Common myeloid progenitor, CD34-positive (primary cell): ENCODE measurements around the gene DPEP3.
"Not testable (repeated sequence)": the region's sequence is repeated elsewhere in the genome, so short reads cannot be mapped to it uniquely, and the experiment has no call there.

Source experiments
- CTCF ChIA-PET: fragments of 350-600 bp; sonication (Branson Sonifier 250); formaldehyde crosslinking; loops from one replicate; lab custom pipeline; 2021; ENCODE audit warnings: antibody characterized with exemption; lab: Charles Lee
- POLR2A ChIA-PET: fragments of 350-600 bp; sonication (Branson Sonifier 250); formaldehyde crosslinking; loops from one replicate; lab custom pipeline; 2021; ENCODE audit warnings: antibody characterized with exemption; lab: Charles Lee
- DNase-seq, 3 donors: peaks; one replicate each; pipeline versions ENCODE4 v3.0.0 to v3.0.0-alpha.2; 2013
- H3K27ac ChIP-seq, 2 experiments: 1 replicate in 1 of 2; 2 replicates in 1 of 2; pipeline ENCODE4 v1.7.0; 2013; ENCODE audit warnings: inconsistent platforms in 2 of 2, low read length in 2 of 2, mild to moderate bottlenecking in 2 of 2, low read depth in 1 of 2, moderate library complexity in 1 of 2; ENCODE audit not compliant: severe bottlenecking in 2 of 2, insufficient read depth in 1 of 2, poor library complexity in 1 of 2
- H3K27me3 ChIP-seq, 5 experiments: replicated peaks in 2 of 5; 1 replicate in 3 of 5; 2 replicates in 2 of 5; pipeline versions ENCODE4 v1.6.1 to v1.7.0; 2013; ENCODE audit warnings: low read length in 4 of 5, mild to moderate bottlenecking in 2 of 5, moderate library complexity in 2 of 5, inconsistent platforms in 1 of 5; ENCODE audit not compliant: insufficient read depth in 5 of 5, control insufficient read depth in 4 of 5
- H3K36me3 ChIP-seq, 4 experiments: 1 replicate in 2 of 4; 2 replicates in 2 of 4; pipeline versions ENCODE4 v1.6.1 to v1.7.0; 2013; ENCODE audit warnings: low read length in 3 of 4, control low read depth in 1 of 4, mild to moderate bottlenecking in 1 of 4; ENCODE audit not compliant: control insufficient read depth in 4 of 4, insufficient read depth in 4 of 4
- H3K4me1 ChIP-seq, 4 experiments: 1 replicate in 3 of 4; 2 replicates in 1 of 4; pipeline versions ENCODE4 v1.6.1 to v1.7.1; 2013; ENCODE audit warnings: low read length in 3 of 4, mild to moderate bottlenecking in 3 of 4, control low read depth in 1 of 4, inconsistent platforms in 1 of 4, moderate library complexity in 1 of 4; ENCODE audit not compliant: control insufficient read depth in 4 of 4, insufficient read depth in 4 of 4; ENCODE audit errors: control extremely low read depth in 1 of 4
- H3K4me3 ChIP-seq, 7 experiments: 1 replicate in 4 of 7; 2 replicates in 3 of 7; pipeline versions ENCODE4 v1.5.1 to v1.7.0; 2013; ENCODE audit warnings: mild to moderate bottlenecking in 7 of 7, low read length in 6 of 7, moderate library complexity in 6 of 7, inconsistent platforms in 2 of 7, low read depth in 2 of 7, control low read depth in 1 of 7; ENCODE audit not compliant: insufficient read depth in 4 of 7, control insufficient read depth in 1 of 7; ENCODE audit errors: extremely low read depth in 1 of 7
- H3K9me3 ChIP-seq, 5 experiments: 1 replicate in 4 of 5; 2 replicates in 1 of 5; pipeline versions ENCODE4 v1.6.1 to v1.7.1; 2013; ENCODE audit warnings: low read length in 4 of 5, mild to moderate bottlenecking in 2 of 5, inconsistent platforms in 1 of 5, low read depth in 1 of 5, moderate library complexity in 1 of 5; ENCODE audit not compliant: control insufficient read depth in 4 of 5, insufficient read depth in 2 of 5; ENCODE audit errors: control extremely low read depth in 1 of 5
- WGBS: methylation state at CpG from one replicate; pipeline ENCODE4 v1.1.5; 2013; ENCODE audit not compliant: insufficient coverage; 5-methylcytosine and 5-hydroxymethylcytosine counted together

The DPEP3 gene

DNA sequence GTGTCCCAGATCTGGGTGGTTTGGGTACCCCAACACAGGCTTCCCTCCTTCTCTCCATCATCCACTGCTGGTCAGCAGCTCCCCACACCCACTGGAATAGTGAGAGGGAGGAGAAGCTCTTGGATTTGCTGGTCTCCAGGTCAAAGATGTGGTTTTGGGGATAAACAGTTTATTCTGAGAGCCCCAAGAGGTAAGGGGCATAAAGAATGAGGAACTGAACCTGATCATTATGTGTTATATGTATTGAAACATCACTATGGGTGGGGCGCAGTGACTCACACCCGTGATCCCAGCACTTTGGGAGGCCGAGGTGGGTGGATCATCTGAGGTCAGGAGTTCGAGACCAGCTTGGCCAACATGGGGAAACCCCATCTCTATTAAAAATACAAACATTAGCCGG lies 15.1 kb upstream of the DPEP3 start:
- POLR2A ChIA-PET, result interaction anchor here (1.1 kb wide), 1 partner anchor 28 kb away, joined by 3 read pairs; the partner anchor contains the start of genes DDX28 and DUS2

DNA sequence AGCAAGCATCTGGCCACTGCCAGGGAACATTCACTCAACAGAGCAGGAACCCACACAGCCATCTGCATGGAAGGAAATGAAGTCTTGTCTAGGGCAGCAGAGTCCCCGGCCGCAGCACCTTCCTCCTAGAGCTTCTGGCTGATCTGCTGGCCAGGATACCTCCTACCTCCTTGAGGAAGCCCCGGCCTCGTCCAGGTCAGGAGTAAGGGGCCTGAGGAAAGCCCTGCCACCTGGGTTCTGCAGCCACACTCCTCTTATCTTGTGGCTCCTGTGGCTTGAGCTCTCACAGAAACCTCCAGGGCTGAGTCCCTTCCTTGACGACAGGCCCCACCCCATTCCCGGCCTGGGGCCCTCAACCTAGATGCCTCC lies 13.7 kb upstream of the DPEP3 start:
- POLR2A ChIA-PET, result interaction anchor here (0.6 to 1.7 kb wide), 6 partner anchors 9 to 58 kb away, joined by 3 to 14 read pairs (median 5); partner anchors contain the start of genes DDX28, DUS2 and PSMB10
- DNase-seq, result peak in 2 of 3 donors; percentile 75 to 85
- not testable (repeated sequence) for H3K9me3 ChIP-seq, H3K27me3 ChIP-seq, H3K36me3 ChIP-seq
- 0% methylated on average over 3 of the region's 6 CpGs for WGBS
- peaks cover 0 to 39% (median 38%) of the 10 kb centered on the region in 4 experiments for H3K4me1 ChIP-seq
- peak overlapping the region in 5 of 7 experiments; percentile 38 to 67 (median 57) for H3K4me3 ChIP-seq
- H3K27ac ChIP-seq, result peak overlapping the region in 1 of 2 experiments; percentile 81
- CTCF ChIA-PET, result interaction anchor here (0.8 to 3.1 kb wide), 15 partner anchors 9 to 236 kb away, joined by 3 to 19 read pairs (median 4); partner anchors contain the start of genes DDX28, DPEP2NB and DUS2

More for the DNA sequence above, 15.1 kb upstream of the DPEP3 start:
- Histone ChIP-seq H3K27me3 (no peaks in the 10 kb centered on the region), H3K4me1 (peaks cover 9 to 53% (median 52%) of the 10 kb centered on the region in 4 experiments), H3K9me3 (peaks cover 0 to 3% (median 0%) of the 10 kb centered on the region in 5 experiments), H3K4me3 (no peak overlapping the region), H3K36me3 (peaks cover 0 to 10% (median 2%) of the 10 kb centered on the region in 4 experiments), H3K27ac (peak overlapping the region in 1 of 2 experiments; percentile 43)
- no CpG with 5 or more reads among the region's 5 CpGs for WGBS
- peak in 2 of 3 donors; percentile 36 to 49 for DNase-seq
- CTCF ChIA-PET, result interaction anchor here (0.7 to 3.1 kb wide), 2 partner anchors 10 to 27 kb away, joined by 3 to 19 read pairs; partner anchors contain the start of genes DDX28 and DUS2

DNA sequence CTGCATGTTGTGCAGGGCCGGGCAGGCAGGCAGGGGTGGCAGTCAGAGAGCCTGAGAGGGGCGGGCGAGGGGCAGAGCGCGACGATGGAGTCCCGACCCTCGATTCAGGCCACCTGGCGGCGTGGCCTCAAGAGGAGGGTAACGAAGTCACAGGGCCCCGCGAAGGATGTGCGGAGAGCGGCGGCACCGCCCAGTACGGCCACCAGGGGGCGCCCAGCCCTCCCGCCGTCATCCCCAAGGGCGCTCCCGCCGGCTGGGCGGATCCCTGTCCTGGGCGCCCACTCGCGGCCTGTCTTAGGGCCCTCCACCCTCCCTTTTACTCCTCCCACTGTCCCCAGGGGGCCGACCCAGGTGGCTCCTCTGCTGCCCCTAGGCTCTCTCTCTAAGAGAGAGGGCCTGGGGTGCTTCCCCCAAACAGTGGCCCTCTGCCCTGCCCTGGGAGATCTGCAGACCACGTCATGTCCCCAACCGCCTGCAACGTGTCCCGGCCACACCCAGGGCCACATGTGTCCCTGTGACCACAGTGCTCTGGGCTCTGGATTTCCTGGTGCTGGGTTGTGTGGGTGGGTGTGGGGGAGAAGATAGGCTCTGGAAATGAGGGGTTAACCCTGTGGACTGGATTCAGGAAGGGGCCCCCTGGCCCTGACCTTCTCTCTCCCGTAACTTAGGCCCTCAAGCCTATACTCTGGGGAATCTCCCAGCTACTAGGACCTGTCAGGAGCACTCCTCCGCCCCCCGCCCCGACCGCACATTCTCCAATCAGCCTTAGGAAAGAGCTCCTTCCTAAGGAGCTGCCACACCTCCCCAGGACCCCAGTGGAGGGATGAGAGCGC lies 13.1 kb upstream of the DPEP3 start:
- ChIA-PET POLR2A (interaction anchor here (0.8 to 1.7 kb wide), 5 partner anchors 9 to 57 kb away, joined by 3 to 14 read pairs (median 6); partner anchors contain the start of genes DDX28, DUS2 and PSMB10), CTCF (interaction anchor here (0.8 to 3.1 kb wide), 15 partner anchors 9 to 237 kb away, joined by 3 to 19 read pairs (median 4); partner anchors contain the start of genes DDX28, DPEP2NB and DUS2)
- peak overlapping the region in 1 of 2 experiments; percentile 81 for H3K27ac ChIP-seq
- 2% methylated on average over 27 of the region's 39 CpGs for WGBS
- peaks cover 0 to 34% (median 32%) of the 10 kb centered on the region in 4 experiments for H3K4me1 ChIP-seq
- H3K27me3 ChIP-seq, result no peaks in the 10 kb centered on the region
- H3K9me3 ChIP-seq, result peaks cover 0 to 3% (median 0%) of the 10 kb centered on the region in 5 experiments
- peak; percentile 85 to 91 (median 88) for DNase-seq
- H3K36me3 ChIP-seq, result peaks cover 0 to 10% (median 2%) of the 10 kb centered on the region in 4 experiments
- peak overlapping the region in 5 of 7 experiments; percentile 38 to 67 (median 57) for H3K4me3 ChIP-seq

DNA sequence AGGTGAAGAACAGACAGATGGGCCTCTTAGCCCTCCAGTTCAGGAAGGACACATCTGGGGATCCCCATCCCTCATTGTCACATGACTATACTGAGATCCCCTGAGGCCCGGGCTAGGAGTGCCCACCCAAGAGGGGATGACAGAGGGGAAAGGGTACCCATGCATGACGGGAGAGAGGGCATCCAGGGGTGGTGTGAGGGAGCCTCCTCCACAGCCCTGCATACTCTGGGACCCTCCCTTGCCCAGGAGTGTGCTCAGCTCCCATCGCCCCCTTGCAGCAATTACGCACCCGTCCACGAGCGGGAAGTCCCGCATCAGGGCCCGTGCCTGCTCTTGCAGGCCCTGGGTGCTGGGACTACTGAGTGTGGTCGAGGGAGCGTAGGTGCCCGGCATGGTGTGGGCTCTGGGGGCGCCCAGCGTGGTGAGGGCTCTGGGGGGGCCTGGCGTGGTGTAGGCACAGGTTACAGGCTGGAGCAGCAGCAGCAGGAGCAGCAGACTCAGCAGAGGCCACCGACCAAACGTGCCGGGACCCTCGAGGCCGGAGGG lies 12.4 kb upstream of the DPEP3 start:
- Histone ChIP-seq H3K4me3 (peak overlapping the region in 3 of 7 experiments; percentile 0 to 57 (median 45)), H3K9me3 (peaks cover 0 to 1% (median 0%) of the 10 kb centered on the region in 5 experiments), H3K27ac (peak overlapping the region in 1 of 2 experiments; percentile 81), H3K36me3 (peaks cover 0 to 10% (median 2%) of the 10 kb centered on the region in 4 experiments), H3K4me1 (peaks cover 0 to 28% (median 26%) of the 10 kb centered on the region in 4 experiments), H3K27me3 (no peaks in the 10 kb centered on the region)
- ChIA-PET POLR2A (interaction anchor here (1.7 kb wide), 1 partner anchor 8 kb away, joined by 8 read pairs; no protein-coding TSS in a partner anchor), CTCF (interaction anchor here (0.9 to 3.1 kb wide), 9 partner anchors 10 to 48 kb away, joined by 3 to 19 read pairs (median 3); partner anchors contain the start of genes DDX28 and DUS2)
- WGBS, result 80% methylated on average over 18 of the region's 20 CpGs
- no peak for DNase-seq

DNA sequence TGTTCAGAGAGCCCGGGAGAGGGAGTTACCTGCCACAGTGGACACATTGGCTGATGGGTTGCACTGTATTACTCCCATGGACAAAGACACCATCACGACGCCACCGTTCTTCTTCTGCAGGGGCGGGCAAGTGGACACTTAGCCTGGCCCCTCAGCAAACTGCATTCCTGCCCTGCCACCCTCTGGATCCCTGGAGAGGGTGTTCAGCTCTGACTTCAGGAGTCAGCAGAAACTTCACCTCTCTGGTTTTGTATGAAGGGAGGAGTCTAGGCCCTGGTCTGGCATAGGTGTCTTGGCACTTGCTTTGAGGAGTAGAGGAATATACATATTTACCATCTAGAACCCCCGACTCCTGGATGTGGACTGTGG lies 9.7 kb upstream of the DPEP3 start:
- Histone ChIP-seq H3K27ac (no peak overlapping the region), H3K4me3 (no peak overlapping the region), H3K27me3 (no peaks in the 10 kb centered on the region), H3K9me3 (no peaks in the 10 kb centered on the region), H3K4me1 (peaks cover 6 to 37% (median 32%) of the 10 kb centered on the region in 4 experiments), H3K36me3 (peaks cover 0 to 10% (median 2%) of the 10 kb centered on the region in 4 experiments)
- POLR2A ChIA-PET, result no interaction called here
- CTCF ChIA-PET, result interaction anchor here (0.6 to 3.6 kb wide), 6 partner anchors 9 to 50 kb away, joined by 3 to 10 read pairs (median 3); partner anchors contain the start of gene DPEP3
- 96% methylated on average over 4 of the region's 6 CpGs for WGBS
- DNase-seq, result no peak

DNA sequence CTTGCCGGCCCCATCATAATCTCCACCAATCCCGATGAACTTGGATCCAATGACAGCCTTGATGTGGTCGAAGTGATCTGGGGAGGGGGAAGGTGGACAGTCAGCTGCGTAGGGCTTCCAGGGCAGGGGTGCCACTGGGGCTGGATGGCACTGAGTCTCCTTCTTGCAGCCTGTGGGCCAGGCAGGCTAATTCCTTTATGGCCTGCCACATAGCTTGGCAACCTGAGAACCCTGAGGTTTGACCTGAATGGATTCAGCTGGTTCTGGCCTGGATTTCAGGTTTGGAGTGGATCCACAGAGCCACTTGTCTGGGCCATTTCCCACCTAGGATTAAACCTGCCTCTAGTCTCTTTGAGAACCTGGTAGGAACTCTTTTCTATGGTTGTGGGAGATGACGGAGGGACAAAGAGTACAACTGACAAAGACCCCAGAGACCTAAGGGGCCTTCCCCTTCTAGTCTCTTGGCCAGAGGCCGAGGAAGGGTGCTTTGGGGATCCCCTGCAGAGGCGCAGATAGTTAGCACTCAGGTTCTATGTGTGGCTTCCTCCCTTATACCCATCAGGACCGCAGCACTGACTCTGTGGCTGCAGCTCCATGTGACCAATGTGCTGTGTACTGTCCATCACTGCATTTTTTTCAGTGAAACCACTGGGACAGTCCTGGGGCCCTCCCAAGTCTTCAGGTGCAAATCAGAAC lies 9.2 kb upstream of the DPEP3 start:
- H3K4me1 ChIP-seq, result peaks cover 6 to 38% (median 34%) of the 10 kb centered on the region in 4 experiments
- H3K36me3 ChIP-seq, result peaks cover 0 to 10% (median 2%) of the 10 kb centered on the region in 4 experiments
- H3K4me3 ChIP-seq, result no peak overlapping the region
- CTCF ChIA-PET, result interaction anchor here (0.6 to 7.1 kb wide), 8 partner anchors 9 to 75 kb away, joined by 3 to 35 read pairs (median 3); partner anchors contain the start of genes DPEP2 and DPEP3
- no peak overlapping the region for H3K27ac ChIP-seq
- H3K9me3 ChIP-seq, result no peaks in the 10 kb centered on the region
- no peak for DNase-seq
- H3K27me3 ChIP-seq, result no peaks in the 10 kb centered on the region
- POLR2A ChIA-PET, result no interaction called here
- 94% methylated on average over 6 of the region's 8 CpGs for WGBS
